ENCODE results near the gene SSU72.
"Not testable (repeated sequence)": the region's sequence is repeated elsewhere in the genome, so short reads cannot be mapped to it uniquely, and the experiment has no call there.

Gene SSU72

GRCh38 chr1:1495461-1495975 is 79.1 kb downstream of the SSU72 start:
- not testable (repeated sequence) for DNase-seq (ENCODE audit: low spot score)

DNA sequence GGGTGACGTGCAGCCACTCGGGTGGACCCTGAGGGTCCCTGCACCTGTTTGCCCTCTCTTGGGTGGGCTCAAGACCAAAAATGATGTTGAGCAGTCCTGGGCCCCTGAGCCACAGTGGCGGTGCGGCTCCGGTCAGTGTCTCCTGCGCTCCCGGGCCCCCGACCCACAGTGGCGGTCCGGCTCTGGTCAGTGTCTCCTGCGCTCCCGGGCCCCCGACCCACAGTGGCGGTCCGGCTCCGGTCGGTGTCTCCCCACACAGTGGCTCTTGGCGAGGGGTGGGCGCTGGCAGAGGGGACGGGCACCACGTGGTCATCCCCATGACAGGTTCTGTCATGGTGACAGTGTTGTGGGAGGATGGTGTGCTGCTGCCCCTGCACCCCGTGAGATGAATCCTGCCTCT is 80.4 kb downstream of the SSU72 start:
- DNase-seq (ENCODE audit: low spot score) = not testable (repeated sequence)
